ENCODE results near the gene JUP. TPM values are rescaled to one million over a fixed set of nuclear protein-coding genes. Genes with fewer than 3 reads are reported as not detected.

JUP gene
- total and polyA plus RNA-seq, 10 of the 15 experiments (the other 5 are each of a cell fraction or from before 2014, with no cell fraction given), result 1.5 to 36.3 (median 11.6) TPM

DNA sequence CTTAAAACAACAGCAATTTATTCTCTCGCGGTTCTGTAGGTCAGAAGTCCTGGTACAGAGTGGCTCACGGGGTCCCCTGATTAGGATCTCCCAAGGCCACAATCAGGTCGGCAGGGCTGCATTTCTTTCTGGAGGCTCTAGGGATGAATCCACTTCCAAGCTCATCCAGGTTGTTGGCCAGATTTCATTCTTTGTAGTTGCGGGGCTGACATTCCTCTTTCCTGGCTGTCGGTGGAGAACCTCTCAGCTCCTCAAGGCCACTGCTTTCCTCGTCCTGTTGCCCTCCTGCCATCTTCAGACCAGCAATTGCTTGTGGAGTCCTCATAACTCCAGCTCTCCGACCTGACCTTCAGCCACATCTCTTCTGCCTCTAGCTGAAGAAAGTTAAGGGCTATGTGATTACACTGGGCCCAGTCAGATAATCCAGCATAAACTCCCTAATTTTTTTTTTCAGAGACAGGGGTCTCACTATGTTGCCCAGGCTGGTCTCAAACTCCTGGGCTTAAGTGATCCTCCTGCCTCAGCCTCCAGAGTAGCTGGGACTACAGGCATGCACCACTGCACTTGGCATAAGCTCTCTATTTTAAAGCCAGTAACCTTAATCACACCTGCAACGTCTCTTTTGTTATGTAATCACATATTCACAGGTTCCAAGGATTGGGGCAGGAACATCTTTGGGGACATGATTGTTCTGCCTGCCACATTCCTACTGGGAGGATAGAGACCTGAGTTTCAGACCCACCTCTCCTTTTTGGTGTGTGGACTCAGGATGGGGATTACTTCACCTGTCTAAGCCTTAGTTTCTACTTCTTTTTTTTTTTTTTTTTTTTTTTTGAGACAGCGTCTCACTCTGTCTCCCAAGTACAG, 78.5 kb downstream of the JUP start:
- FAIRE-seq (no peak), ATAC-seq (no peak), DNase-seq (ENCODE audit: low read depth, low spot score) (no peak)
- Histone ChIP-seq H3K4me1 (ENCODE audit: control insufficient read depth, insufficient read depth, low read length) (no peaks in the 10 kb centered on the region), H3K9ac (ENCODE audit: control insufficient read depth, insufficient read depth, low read length) (no peak overlapping the region), H3K36me3 (ENCODE audit: control insufficient read depth in 2 of 2, insufficient read depth in 2 of 2, low read length in 1 of 2) (no peaks in the 10 kb centered on the region), H3K4me3 (no peak overlapping the region), H3K9me3 (replicated peaks; ENCODE audit: control insufficient read depth, insufficient read depth, low read length) (no peaks in the 10 kb centered on the region), H3K27me3 (replicated peaks in 1 of 2; ENCODE audit: control insufficient read depth in 2 of 2, insufficient read depth in 2 of 2, low read length in 1 of 2) (no peaks in the 10 kb centered on the region; a peak in 2 of 4 replicates), H2AFZ (ENCODE audit: control insufficient read depth, low read depth, low read length) (no peak overlapping the region), H3K4me2 (ENCODE audit: control insufficient read depth, insufficient read depth) (no peak overlapping the region), H3K79me2 (ENCODE audit: control insufficient read depth, insufficient read depth, low read length) (no peaks in the 10 kb centered on the region), H4K20me1 (ENCODE audit: control insufficient read depth, insufficient read depth) (no peaks in the 10 kb centered on the region), H3K27ac (ENCODE audit: control insufficient read depth, insufficient read depth) (no peak overlapping the region)
- no TSS peak for BruUV-seq (replicated peaks)
- ChIA-PET POLR2A (interaction anchor here (0.6 to 1.0 kb wide), 2 partner anchors 15 to 1593 kb away, joined by 4 to 5 read pairs; no protein-coding TSS in a partner anchor), RAD21 (ENCODE audit: unreplicated experiment) (interaction anchor here (1.0 to 1.9 kb wide), 2 partner anchors 9 to 12 kb away, joined by 3 to 6 read pairs; no protein-coding TSS in a partner anchor), SMC1A (ENCODE audit: uncharacterized antibody, unreplicated experiment) (interaction anchor here (0.7 to 0.8 kb wide), 2 partner anchors 14 to 27 kb away, joined by 3 read pairs; no protein-coding TSS in a partner anchor), CTCF (interaction anchor here (0.6 to 3.5 kb wide), 5 partner anchors 12 to 42 kb away, joined by 3 to 11 read pairs (median 5); no protein-coding TSS in a partner anchor)
- 43% methylated on average over 10 of the region's 10 CpGs for WGBS (ENCODE audit: insufficient coverage, insufficient replicate concordance, low lambda C conversion rate, missing lambda C conversion rate)
- intact Hi-C loops (cut with micrococcal nuclease; ENCODE audit: unreplicated experiment), result no loop called here
- in situ Hi-C loops (cut with MboI), result no loop called here
- TF ChIP-seq EP300 (IDR thresholded peaks at IDR 0.05; ENCODE audit: borderline replicate concordance in 1 of 2, control insufficient read depth in 1 of 2, low read depth in 2 of 2, low read length in 2 of 2) (no peak), NRF1 (conservative IDR thresholded peaks at IDR 0.05; ENCODE audit: low read depth, low read length) (no peak), RUNX3 (IDR thresholded peaks at IDR 0.05; ENCODE audit: low read length) (no peak)
- TF ChIP-seq, protein P1, sequence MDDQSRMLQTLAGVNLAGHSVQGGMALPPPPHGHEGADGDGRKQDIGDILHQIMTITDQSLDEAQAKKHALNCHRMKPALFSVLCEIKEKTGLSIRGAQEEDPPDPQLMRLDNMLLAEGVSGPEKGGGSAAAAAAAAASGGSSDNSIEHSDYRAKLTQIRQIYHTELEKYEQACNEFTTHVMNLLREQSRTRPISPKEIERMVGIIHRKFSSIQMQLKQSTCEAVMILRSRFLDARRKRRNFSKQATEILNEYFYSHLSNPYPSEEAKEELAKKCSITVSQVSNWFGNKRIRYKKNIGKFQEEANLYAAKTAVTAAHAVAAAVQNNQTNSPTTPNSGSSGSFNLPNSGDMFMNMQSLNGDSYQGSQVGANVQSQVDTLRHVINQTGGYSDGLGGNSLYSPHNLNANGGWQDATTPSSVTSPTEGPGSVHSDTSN (IDR thresholded peaks at IDR 0.05; ENCODE audit: insufficient replicate concordance, low read depth, low read length), result no peak

Data from GM12878 (cell line).